Uterus (tissue), 4 donors: ENCODE data around the gene PLEKHG3. TPM values are rescaled to one million over a fixed set of nuclear protein-coding genes. Genes with fewer than 3 reads are reported as not detected.

Experiments
- DNase-seq, 2 donors: peaks; one replicate each; pipeline ENCODE4 v3.0.0-alpha.2; 2019 to 2020
- H3K27ac ChIP-seq, 2 donors: fragments of 200-600 bp; sonication (generic); 1 replicate in 1 of 2; 2 replicates in 1 of 2; pipeline ENCODE4 v1.5.1; 2016 to 2018
- H3K27me3 ChIP-seq, 2 donors: fragments of 200-600 bp; sonication (generic); one replicate each; pipeline ENCODE4 v1.5.1; 2018 to 2019; ENCODE audit warnings: control low read depth in 1 of 2
- H3K36me3 ChIP-seq, 2 donors: fragments of 200-600 bp; sonication (generic); one replicate each; pipeline ENCODE4 v1.5.1; 2019; ENCODE audit warnings: control low read depth in 1 of 2
- H3K4me1 ChIP-seq, 2 donors: fragments of 200-600 bp; sonication (generic); one replicate each; pipeline ENCODE4 v1.5.1; 2018 to 2019; ENCODE audit warnings: control low read depth in 1 of 2
- H3K4me3 ChIP-seq, 2 donors: fragments of 200-600 bp; sonication (generic); 1 replicate in 1 of 2; 2 replicates in 1 of 2; pipeline ENCODE4 v1.5.1; 2018 to 2019; ENCODE audit warnings: mild to moderate bottlenecking in 1 of 2
- H3K9me3 ChIP-seq, 2 donors: fragments of 200-600 bp; sonication (generic); one replicate each; pipeline ENCODE4 v1.5.1; 2019; ENCODE audit warnings: control low read depth in 1 of 2
- POLR2A ChIP-seq, 2 donors: fragments of 450-650 bp; IDR thresholded peaks; one replicate each; pipeline ENCODE4 v1.6.1; 2016; ENCODE audit warnings: antibody characterized with exemption in 2 of 2, mild to moderate bottlenecking in 1 of 2, moderate library complexity in 1 of 2
- intact Hi-C: fragments of 100-400 bp; cut with DNase I; formaldehyde crosslinking; loops from one replicate; pipeline ENCODE4 v1.15.1; 2023; ENCODE audit warnings: low total_unique reads
- total RNA-seq, 4 donors: library from RNA; depleted of rRNA in 3 of 4; stranded (reverse); fragments of >200 nt in 3 of 4; gene quantifications; one replicate each; pipeline versions ENCODE4 v1.1.0 to v1.2.4, GENCODE V29; 2014 to 2023
- TF ChIP-seq, protein P1 (sequence below), 4 experiments: fragments of 200-600 bp in 2 of 4; fragments of 450-650 bp in 2 of 4; sonication (generic) in 2 of 4; IDR thresholded peaks; one replicate each; pipeline ENCODE4 v1.5.1; 2016 to 2019; ENCODE audit warnings: antibody characterized with exemption in 4 of 4, mild to moderate bottlenecking in 2 of 4, moderate library complexity in 1 of 4
- donor health status: DM: yes; HTN: yes; CAD: no.

Gene PLEKHG3
- total RNA-seq, 4 donors from 2014 or later, result 40.5 to 178 (median 59.7) TPM

DNA sequence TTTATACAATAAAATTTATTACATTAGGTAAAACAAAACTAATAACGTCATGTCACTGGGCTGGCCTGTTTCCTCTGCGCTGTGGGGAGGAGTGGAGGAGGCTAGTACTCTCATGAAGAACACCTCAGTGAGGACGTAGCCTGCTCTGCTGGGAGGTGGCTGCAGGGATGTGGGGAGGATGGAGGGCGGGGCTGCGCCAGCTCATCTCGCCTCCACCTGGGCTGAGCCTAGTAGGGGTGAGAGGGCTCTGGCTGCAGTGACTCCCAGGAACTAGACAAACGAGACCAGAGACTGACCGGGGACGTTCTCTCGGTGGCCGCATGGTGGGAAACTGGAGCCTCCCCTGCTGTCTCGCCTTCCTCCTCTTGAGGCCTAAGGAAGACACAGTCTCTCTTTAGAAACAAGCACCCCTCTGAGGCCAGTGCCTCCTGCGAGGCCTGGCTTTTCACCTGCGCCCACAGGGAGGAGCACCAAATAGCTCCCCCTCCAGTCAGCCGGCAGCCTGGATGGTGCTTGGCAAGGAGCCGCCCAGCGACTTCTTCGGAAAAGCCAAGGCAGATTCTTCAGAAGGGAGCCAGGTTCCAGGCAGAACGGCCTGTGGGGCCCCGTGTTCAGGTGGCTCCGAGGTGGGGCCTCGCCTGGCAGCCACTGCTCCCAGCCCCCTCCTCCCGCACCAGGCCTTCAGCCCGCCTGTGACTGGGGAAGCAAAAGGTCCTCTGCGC lies 62.4 kb downstream of the PLEKHG3 start:
- Histone ChIP-seq H3K27me3 (no peaks in the 10 kb centered on the region), H3K36me3 (no peaks in the 10 kb centered on the region), H3K4me1 (peaks cover 4 to 13% of the 10 kb centered on the region in 2 donors), H3K9me3 (no peaks in the 10 kb centered on the region), H3K27ac (no peak overlapping the region), H3K4me3 (no peak overlapping the region)
- intact Hi-C loops, result no loop called here
- TF ChIP-seq POLR2A (IDR thresholded peaks at IDR 0.05), result no peak
- TF ChIP-seq, protein P1, sequence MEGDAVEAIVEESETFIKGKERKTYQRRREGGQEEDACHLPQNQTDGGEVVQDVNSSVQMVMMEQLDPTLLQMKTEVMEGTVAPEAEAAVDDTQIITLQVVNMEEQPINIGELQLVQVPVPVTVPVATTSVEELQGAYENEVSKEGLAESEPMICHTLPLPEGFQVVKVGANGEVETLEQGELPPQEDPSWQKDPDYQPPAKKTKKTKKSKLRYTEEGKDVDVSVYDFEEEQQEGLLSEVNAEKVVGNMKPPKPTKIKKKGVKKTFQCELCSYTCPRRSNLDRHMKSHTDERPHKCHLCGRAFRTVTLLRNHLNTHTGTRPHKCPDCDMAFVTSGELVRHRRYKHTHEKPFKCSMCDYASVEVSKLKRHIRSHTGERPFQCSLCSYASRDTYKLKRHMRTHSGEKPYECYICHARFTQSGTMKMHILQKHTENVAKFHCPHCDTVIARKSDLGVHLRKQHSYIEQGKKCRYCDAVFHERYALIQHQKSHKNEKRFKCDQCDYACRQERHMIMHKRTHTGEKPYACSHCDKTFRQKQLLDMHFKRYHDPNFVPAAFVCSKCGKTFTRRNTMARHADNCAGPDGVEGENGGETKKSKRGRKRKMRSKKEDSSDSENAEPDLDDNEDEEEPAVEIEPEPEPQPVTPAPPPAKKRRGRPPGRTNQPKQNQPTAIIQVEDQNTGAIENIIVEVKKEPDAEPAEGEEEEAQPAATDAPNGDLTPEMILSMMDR (IDR thresholded peaks at IDR 0.05), result no peak
- DNase-seq, result peak in 1 of 2 donors; percentile 23

GRCh38 chr14:64767215-64767964 lies 63.2 kb downstream of the PLEKHG3 start:
- peak in 1 of 2 donors; percentile 22 for DNase-seq
- Histone ChIP-seq H3K27me3 (no peaks in the 10 kb centered on the region), H3K27ac (no peak overlapping the region), H3K4me1 (peaks cover 0 to 5% of the 10 kb centered on the region in 2 donors), H3K9me3 (no peaks in the 10 kb centered on the region), H3K36me3 (no peaks in the 10 kb centered on the region), H3K4me3 (no peak overlapping the region)
- TF ChIP-seq, protein P1 (IDR thresholded peaks at IDR 0.05), result no peak
- no peak for TF ChIP-seq POLR2A (IDR thresholded peaks at IDR 0.05)
- intact Hi-C loops, result no loop called here

GRCh38 chr14:64768401-64769095 lies 64.3 kb downstream of the PLEKHG3 start:
- TF ChIP-seq, protein P1 (IDR thresholded peaks at IDR 0.05), result no peak
- TF ChIP-seq POLR2A (IDR thresholded peaks at IDR 0.05), result no peak
- DNase-seq, result no peak

GRCh38 chr14:64769096-64770020 lies 65.1 kb downstream of the PLEKHG3 start:
- intact Hi-C loops, result no loop called here
- H3K4me3 ChIP-seq, result no peak overlapping the region
- DNase-seq, result no peak
- TF ChIP-seq POLR2A (IDR thresholded peaks at IDR 0.05), result no peak
- TF ChIP-seq, protein P1 (IDR thresholded peaks at IDR 0.05), result no peak
- no peaks in the 10 kb centered on the region for H3K9me3 ChIP-seq
- no peaks in the 10 kb centered on the region for H3K4me1 ChIP-seq
- no peaks in the 10 kb centered on the region for H3K27me3 ChIP-seq
- no peaks in the 10 kb centered on the region for H3K36me3 ChIP-seq
- H3K27ac ChIP-seq, result no peak overlapping the region

More at GRCh38 chr14:64768401-64769095, 64.3 kb downstream of the PLEKHG3 start:
- intact Hi-C loops, result no loop called here
- no peak overlapping the region for H3K27ac ChIP-seq
- no peaks in the 10 kb centered on the region for H3K9me3 ChIP-seq
- H3K36me3 ChIP-seq, result no peaks in the 10 kb centered on the region
- no peak overlapping the region for H3K4me3 ChIP-seq
- no peaks in the 10 kb centered on the region for H3K27me3 ChIP-seq
- no peaks in the 10 kb centered on the region for H3K4me1 ChIP-seq
